Liver (tissue), 9 donors: ENCODE results near the gene MIOX. TPM values are rescaled to one million over a fixed set of nuclear protein-coding genes. Genes with fewer than 3 reads are reported as not detected.

Experiments used
- DNase-seq: peaks from one replicate; pipeline ENCODE4 v3.0.0-alpha.2; 2017; ENCODE audit warnings: low spot score
- H3K27ac ChIP-seq, 2 donors: one replicate each; pipeline ENCODE4 v1.7.0; 2013; ENCODE audit warnings: inconsistent platforms in 2 of 2, low read length in 2 of 2, control low read depth in 1 of 2, low read depth in 1 of 2, mild to moderate bottlenecking in 1 of 2
- H3K27me3 ChIP-seq, 4 donors: one replicate each; pipeline versions ENCODE4 v1.6.1 to v1.7.0; 2013; ENCODE audit warnings: low read length in 3 of 4, inconsistent platforms in 1 of 4, mild to moderate bottlenecking in 1 of 4, moderate library complexity in 1 of 4; ENCODE audit not compliant: control insufficient read depth in 4 of 4, insufficient read depth in 4 of 4
- H3K36me3 ChIP-seq, 4 donors: one replicate each; pipeline versions ENCODE4 v1.6.1 to v1.7.0; 2013; ENCODE audit warnings: low read length in 3 of 4, mild to moderate bottlenecking in 3 of 4, low read depth in 1 of 4, moderate library complexity in 1 of 4; ENCODE audit not compliant: control insufficient read depth in 4 of 4, insufficient read depth in 3 of 4
- H3K4me1 ChIP-seq, 4 donors: one replicate each; pipeline versions ENCODE4 v1.6.1 to v1.7.0; 2013; ENCODE audit warnings: low read length in 3 of 4, mild to moderate bottlenecking in 3 of 4, moderate library complexity in 1 of 4; ENCODE audit not compliant: control insufficient read depth in 4 of 4, insufficient read depth in 4 of 4
- H3K4me3 ChIP-seq, 3 donors: one replicate each; pipeline versions ENCODE4 v1.6.1 to v1.7.0; 2013; ENCODE audit warnings: low read length in 3 of 3, control low read depth in 1 of 3, low read depth in 1 of 3, mild to moderate bottlenecking in 1 of 3
- H3K9ac ChIP-seq, 2 donors: one replicate each; pipeline ENCODE4 v1.7.0; 2013; ENCODE audit warnings: low read length in 2 of 2, mild to moderate bottlenecking in 2 of 2, moderate library complexity in 2 of 2, control low read depth in 1 of 2, low read depth in 1 of 2
- H3K9me3 ChIP-seq, 4 donors: one replicate each; pipeline versions ENCODE4 v1.6.1 to v1.7.0; 2013; ENCODE audit warnings: low read length in 3 of 4; ENCODE audit not compliant: control insufficient read depth in 4 of 4
- EGR1 ChIP-seq, 2 donors: IDR thresholded peaks; 2 replicates each; pipeline ENCODE4 v1.6.1; 2016 to 2018; ENCODE audit warnings: antibody characterized with exemption in 2 of 2, low read depth in 2 of 2
- FOXA1 ChIP-seq: IDR thresholded peaks from 2 replicates; pipeline ENCODE4 v1.6.1; 2016; ENCODE audit warnings: antibody characterized with exemption
- GABPA ChIP-seq, 2 donors: IDR thresholded peaks in 1 of 2; conservative IDR thresholded peaks in 1 of 2; 2 replicates each; pipeline ENCODE4 v1.6.1; 2016; ENCODE audit warnings: antibody characterized with exemption in 2 of 2, mild to moderate bottlenecking in 1 of 2, moderate library complexity in 1 of 2
- HNF4A ChIP-seq, 2 donors: conservative IDR thresholded peaks; 2 replicates each; pipeline ENCODE4 v1.6.1; 2016; ENCODE audit warnings: antibody characterized with exemption in 2 of 2, mild to moderate bottlenecking in 2 of 2
- HNF4G ChIP-seq: IDR thresholded peaks from 2 replicates; pipeline ENCODE4 v1.6.1; 2016; ENCODE audit warnings: antibody characterized with exemption
- JUND ChIP-seq, 2 donors: IDR thresholded peaks; 2 replicates each; pipeline ENCODE4 v1.6.1; 2016; ENCODE audit warnings: antibody characterized with exemption in 2 of 2
- NR2F2 ChIP-seq: IDR thresholded peaks from 2 replicates; pipeline ENCODE4 v1.6.1; 2016; ENCODE audit warnings: antibody characterized with exemption
- RAD21 ChIP-seq, 2 donors: IDR thresholded peaks; 2 replicates each; pipeline ENCODE4 v1.6.1; 2016; ENCODE audit warnings: antibody characterized with exemption in 2 of 2, mild to moderate bottlenecking in 2 of 2
- RXRA ChIP-seq, 2 donors: IDR thresholded peaks; 2 replicates each; pipeline ENCODE4 v1.6.1; 2017 to 2018; ENCODE audit warnings: antibody characterized with exemption in 2 of 2, mild to moderate bottlenecking in 1 of 2
- SP1 ChIP-seq: IDR thresholded peaks from 2 replicates; pipeline ENCODE4 v1.6.1; 2018; ENCODE audit warnings: antibody characterized with exemption, mild to moderate bottlenecking
- TAF1 ChIP-seq: conservative IDR thresholded peaks from 2 replicates; pipeline ENCODE4 v1.6.1; 2016; ENCODE audit warnings: antibody characterized with exemption, mild to moderate bottlenecking
- YY1 ChIP-seq: IDR thresholded peaks from 2 replicates; pipeline ENCODE4 v1.6.1; 2016; ENCODE audit warnings: antibody characterized with exemption, mild to moderate bottlenecking
- WGBS: extraction: QIAGEN DNeasy Blood & Tissue Kit; methylation state at CpG from one replicate; pipeline ENCODE4 v1.1.7; 2013; 5-methylcytosine and 5-hydroxymethylcytosine counted together
- polyA plus RNA-seq, 2 donors: library from polyadenylated mRNA; stranded (reverse) in 1 of 2; unstranded in 1 of 2; fragments of 200-250 nt in 1 of 2; fragments of >200 nt in 1 of 2; fragmentation: Nextera tagmentation in 1 of 2; extraction: Ambion mirVana in 1 of 2; gene quantifications; one replicate each; pipeline versions ENCODE4 v1.2.1 to v1.2.3, GENCODE V29; 2013 to 2015
- total RNA-seq, 2 donors: library from RNA; depleted of rRNA; stranded (reverse); fragments of >200 nt; gene quantifications; one replicate each; pipeline ENCODE4 v1.2.3, GENCODE V29; 2014
- TF ChIP-seq, protein P1 (sequence below): IDR thresholded peaks from 2 replicates; pipeline ENCODE4 v1.6.1; 2016; ENCODE audit warnings: antibody characterized with exemption
- TF ChIP-seq, protein P2 (sequence below): IDR thresholded peaks from 2 replicates; pipeline ENCODE4 v1.6.1; 2016; ENCODE audit warnings: antibody characterized with exemption
- TF ChIP-seq, protein P3 (sequence below): fragments of 150-350 bp; IDR thresholded peaks from 2 replicates; pipeline ENCODE4 v1.5.1; 2017; ENCODE audit warnings: improper control_type of control experiment, low read depth, low read length; ENCODE audit not compliant: missing input control
- TF ChIP-seq, protein P4 (sequence below): IDR thresholded peaks from 2 replicates; pipeline ENCODE4 v1.6.1; 2016; ENCODE audit warnings: antibody characterized with exemption, mild to moderate bottlenecking
- TF ChIP-seq, protein P5 (sequence below): IDR thresholded peaks from 2 replicates; pipeline ENCODE4 v1.6.1; 2016; ENCODE audit warnings: antibody characterized with exemption
- donor health status: healthy.
- donor health status: healthy.
- donor health status: healthy.
- donor health status: healthy.
- donor health status: healthy.

Gene MIOX
- total and polyA plus RNA-seq, 4 donors, result not detected

DNA sequence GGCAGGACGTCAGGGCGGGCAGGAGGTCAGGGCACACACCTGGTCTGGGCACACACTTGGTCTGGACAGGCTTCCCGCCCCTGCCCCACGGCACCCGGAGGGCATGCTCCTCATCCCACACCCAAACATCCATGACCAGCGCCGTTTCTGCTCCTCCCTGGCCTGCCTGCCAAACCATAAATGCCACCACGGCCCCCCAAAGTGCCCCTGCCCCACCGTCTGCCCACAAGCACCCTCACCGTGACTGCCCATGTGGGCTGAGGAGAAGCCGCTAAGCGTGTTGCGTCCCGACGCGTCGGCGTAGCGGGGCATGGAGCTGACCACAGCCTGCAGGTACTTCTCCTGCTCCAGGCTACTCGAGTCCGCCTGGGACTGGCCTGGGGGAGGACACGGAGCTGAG is 27.6 kb upstream of the MIOX start (continued):
- TF ChIP-seq, protein P1, sequence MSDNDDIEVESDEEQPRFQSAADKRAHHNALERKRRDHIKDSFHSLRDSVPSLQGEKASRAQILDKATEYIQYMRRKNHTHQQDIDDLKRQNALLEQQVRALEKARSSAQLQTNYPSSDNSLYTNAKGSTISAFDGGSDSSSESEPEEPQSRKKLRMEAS, result no peak
- TF ChIP-seq, protein P2, sequence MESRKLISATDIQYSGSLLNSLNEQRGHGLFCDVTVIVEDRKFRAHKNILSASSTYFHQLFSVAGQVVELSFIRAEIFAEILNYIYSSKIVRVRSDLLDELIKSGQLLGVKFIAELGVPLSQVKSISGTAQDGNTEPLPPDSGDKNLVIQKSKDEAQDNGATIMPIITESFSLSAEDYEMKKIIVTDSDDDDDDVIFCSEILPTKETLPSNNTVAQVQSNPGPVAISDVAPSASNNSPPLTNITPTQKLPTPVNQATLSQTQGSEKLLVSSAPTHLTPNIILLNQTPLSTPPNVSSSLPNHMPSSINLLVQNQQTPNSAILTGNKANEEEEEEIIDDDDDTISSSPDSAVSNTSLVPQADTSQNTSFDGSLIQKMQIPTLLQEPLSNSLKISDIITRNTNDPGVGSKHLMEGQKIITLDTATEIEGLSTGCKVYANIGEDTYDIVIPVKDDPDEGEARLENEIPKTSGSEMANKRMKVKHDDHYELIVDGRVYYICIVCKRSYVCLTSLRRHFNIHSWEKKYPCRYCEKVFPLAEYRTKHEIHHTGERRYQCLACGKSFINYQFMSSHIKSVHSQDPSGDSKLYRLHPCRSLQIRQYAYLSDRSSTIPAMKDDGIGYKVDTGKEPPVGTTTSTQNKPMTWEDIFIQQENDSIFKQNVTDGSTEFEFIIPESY, result no peak

DNA sequence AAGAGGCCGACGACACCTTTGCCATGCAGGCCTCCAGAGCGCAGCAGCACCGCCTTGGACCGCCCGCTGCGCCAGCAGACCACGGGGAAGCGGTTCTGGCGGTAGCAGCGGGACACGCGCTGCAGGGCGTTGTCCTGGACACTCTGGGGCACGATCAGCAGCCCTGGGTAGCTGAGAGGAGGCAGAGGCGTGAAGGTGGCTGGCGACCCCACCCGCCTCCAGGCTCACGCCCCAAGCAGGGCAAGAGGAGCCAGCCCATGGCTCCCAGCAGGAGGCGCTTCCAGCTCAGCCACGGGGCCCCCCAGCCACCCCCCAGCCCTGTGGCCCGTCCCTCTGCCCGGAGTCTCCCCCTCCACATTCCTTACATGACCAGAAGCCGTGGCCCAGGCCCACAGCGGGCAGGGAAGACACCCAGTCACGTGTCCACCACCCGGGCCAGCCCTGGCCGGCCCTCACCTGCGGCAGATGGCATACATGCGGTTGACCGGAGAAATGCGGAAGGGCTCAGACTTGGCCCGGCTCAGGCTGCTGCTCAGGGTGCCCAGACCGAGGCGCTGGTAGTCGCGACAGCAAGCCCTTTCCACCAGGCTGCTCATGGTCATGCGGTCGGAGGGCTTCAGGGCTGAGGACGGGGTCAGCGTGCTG is 27.0 kb upstream of the MIOX start:
- no peak overlapping the region for H3K4me3 ChIP-seq
- no peak for DNase-seq
- no peaks in the 10 kb centered on the region for H3K9me3 ChIP-seq
- H3K9ac ChIP-seq, result no peak overlapping the region
- WGBS, result 96% methylated on average over 41 of the region's 41 CpGs
- TF ChIP-seq TAF1, result no peak
- TF ChIP-seq JUND (IDR thresholded peaks at IDR 0.05), result no peak
- no peak for TF ChIP-seq EGR1 (IDR thresholded peaks at IDR 0.05; ENCODE audit: low read depth in 2 of 2)
- no peak for TF ChIP-seq NR2F2
- TF ChIP-seq GABPA (IDR thresholded peaks at IDR 0.05 in 1 of 2, conservative IDR thresholded peaks at IDR 0.05 in 1 of 2), result no peak
- no peak for TF ChIP-seq YY1
- no peak for TF ChIP-seq SP1
- TF ChIP-seq, protein P2, result no peak
- no peak for TF ChIP-seq RAD21 (IDR thresholded peaks at IDR 0.05)
- TF ChIP-seq, protein P3, sequence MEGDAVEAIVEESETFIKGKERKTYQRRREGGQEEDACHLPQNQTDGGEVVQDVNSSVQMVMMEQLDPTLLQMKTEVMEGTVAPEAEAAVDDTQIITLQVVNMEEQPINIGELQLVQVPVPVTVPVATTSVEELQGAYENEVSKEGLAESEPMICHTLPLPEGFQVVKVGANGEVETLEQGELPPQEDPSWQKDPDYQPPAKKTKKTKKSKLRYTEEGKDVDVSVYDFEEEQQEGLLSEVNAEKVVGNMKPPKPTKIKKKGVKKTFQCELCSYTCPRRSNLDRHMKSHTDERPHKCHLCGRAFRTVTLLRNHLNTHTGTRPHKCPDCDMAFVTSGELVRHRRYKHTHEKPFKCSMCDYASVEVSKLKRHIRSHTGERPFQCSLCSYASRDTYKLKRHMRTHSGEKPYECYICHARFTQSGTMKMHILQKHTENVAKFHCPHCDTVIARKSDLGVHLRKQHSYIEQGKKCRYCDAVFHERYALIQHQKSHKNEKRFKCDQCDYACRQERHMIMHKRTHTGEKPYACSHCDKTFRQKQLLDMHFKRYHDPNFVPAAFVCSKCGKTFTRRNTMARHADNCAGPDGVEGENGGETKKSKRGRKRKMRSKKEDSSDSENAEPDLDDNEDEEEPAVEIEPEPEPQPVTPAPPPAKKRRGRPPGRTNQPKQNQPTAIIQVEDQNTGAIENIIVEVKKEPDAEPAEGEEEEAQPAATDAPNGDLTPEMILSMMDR, result no peak
- no peak for TF ChIP-seq HNF4G
- TF ChIP-seq, protein P4, sequence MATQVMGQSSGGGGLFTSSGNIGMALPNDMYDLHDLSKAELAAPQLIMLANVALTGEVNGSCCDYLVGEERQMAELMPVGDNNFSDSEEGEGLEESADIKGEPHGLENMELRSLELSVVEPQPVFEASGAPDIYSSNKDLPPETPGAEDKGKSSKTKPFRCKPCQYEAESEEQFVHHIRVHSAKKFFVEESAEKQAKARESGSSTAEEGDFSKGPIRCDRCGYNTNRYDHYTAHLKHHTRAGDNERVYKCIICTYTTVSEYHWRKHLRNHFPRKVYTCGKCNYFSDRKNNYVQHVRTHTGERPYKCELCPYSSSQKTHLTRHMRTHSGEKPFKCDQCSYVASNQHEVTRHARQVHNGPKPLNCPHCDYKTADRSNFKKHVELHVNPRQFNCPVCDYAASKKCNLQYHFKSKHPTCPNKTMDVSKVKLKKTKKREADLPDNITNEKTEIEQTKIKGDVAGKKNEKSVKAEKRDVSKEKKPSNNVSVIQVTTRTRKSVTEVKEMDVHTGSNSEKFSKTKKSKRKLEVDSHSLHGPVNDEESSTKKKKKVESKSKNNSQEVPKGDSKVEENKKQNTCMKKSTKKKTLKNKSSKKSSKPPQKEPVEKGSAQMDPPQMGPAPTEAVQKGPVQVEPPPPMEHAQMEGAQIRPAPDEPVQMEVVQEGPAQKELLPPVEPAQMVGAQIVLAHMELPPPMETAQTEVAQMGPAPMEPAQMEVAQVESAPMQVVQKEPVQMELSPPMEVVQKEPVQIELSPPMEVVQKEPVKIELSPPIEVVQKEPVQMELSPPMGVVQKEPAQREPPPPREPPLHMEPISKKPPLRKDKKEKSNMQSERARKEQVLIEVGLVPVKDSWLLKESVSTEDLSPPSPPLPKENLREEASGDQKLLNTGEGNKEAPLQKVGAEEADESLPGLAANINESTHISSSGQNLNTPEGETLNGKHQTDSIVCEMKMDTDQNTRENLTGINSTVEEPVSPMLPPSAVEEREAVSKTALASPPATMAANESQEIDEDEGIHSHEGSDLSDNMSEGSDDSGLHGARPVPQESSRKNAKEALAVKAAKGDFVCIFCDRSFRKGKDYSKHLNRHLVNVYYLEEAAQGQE, result no peak
- no peak for TF ChIP-seq RXRA (IDR thresholded peaks at IDR 0.05)
- no peak for TF ChIP-seq HNF4A (conservative IDR thresholded peaks at IDR 0.05)
- TF ChIP-seq, protein P5, sequence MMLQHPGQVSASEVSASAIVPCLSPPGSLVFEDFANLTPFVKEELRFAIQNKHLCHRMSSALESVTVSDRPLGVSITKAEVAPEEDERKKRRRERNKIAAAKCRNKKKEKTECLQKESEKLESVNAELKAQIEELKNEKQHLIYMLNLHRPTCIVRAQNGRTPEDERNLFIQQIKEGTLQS, result no peak
- no peak for TF ChIP-seq FOXA1
- TF ChIP-seq, protein P1, result no peak
- H3K36me3 ChIP-seq, result peaks cover 21 to 88% (median 30%) of the 10 kb centered on the region in 4 donors
- no peaks in the 10 kb centered on the region for H3K4me1 ChIP-seq
- no peak overlapping the region for H3K27ac ChIP-seq
- H3K27me3 ChIP-seq, result no peaks in the 10 kb centered on the region
